GM23338 (cell line): ENCODE results near the gene C6orf120. TPM values are rescaled to one million over a fixed set of nuclear protein-coding genes. Genes with fewer than 3 reads are reported as not detected.

ENCODE experiments used
- CTCF ChIP-seq, 2 experiments: fragments of 200-600 bp in 1 of 2; sonication (generic) in 1 of 2; conservative IDR thresholded peaks; 2 replicates each; pipeline versions ENCODE4 v1.5.1 to v1.6.1; 2016 to 2017; ENCODE audit warnings: antibody characterized with exemption in 2 of 2, low read depth in 2 of 2, mild to moderate bottlenecking in 2 of 2, moderate library complexity in 1 of 2
- EZH2phosphoT487 ChIP-seq: fragments of 200-600 bp; sonication (generic); IDR thresholded peaks from one replicate; pipeline ENCODE4 v1.8.1; 2018; ENCODE audit warnings: antibody characterized with exemption; ENCODE audit not compliant: unreplicated experiment
- NANOG ChIP-seq: IDR thresholded peaks from 2 replicates; pipeline ENCODE4 v1.6.1; 2016; ENCODE audit warnings: antibody characterized with exemption, borderline replicate concordance
- REST ChIP-seq: IDR thresholded peaks from one replicate; pipeline ENCODE4 v1.6.1; 2018; ENCODE audit warnings: antibody characterized with exemption; ENCODE audit not compliant: unreplicated experiment
- STAT1 ChIP-seq: IDR thresholded peaks from one replicate; pipeline ENCODE4 v1.6.1; 2016; ENCODE audit warnings: antibody characterized with exemption; ENCODE audit not compliant: unreplicated experiment
- ZNF331 ChIP-seq: fragments of 250-450 bp; sonication (Bioruptor Pico); IDR thresholded peaks from 2 replicates; pipeline ENCODE4 v1.5.0; 2020; ENCODE audit warnings: low read depth, mild to moderate bottlenecking, moderate library complexity
- polyA plus RNA-seq: library from polyadenylated mRNA; unstranded; fragments of >200 nt; fragmentation: Nextera tagmentation; extraction: Ambion mirVana; gene quantifications from 2 replicates; pipeline ENCODE4 v1.2.1, GENCODE V29; 2016
- total RNA-seq: library from RNA; depleted of rRNA; stranded (reverse); fragments of >200 nt; shearing (Covaris generic); gene quantifications from 2 replicates; pipeline ENCODE4 v1.2.3, GENCODE V29; 2014
- TF ChIP-seq, protein P1 (sequence below): fragments of 250-450 bp; sonication (Bioruptor Pico); IDR thresholded peaks from 2 replicates; pipeline ENCODE4 v1.5.0; 2020; ENCODE audit warnings: mild to moderate bottlenecking, moderate library complexity

Gene C6orf120
- total and polyA plus RNA-seq, 2 experiments from 2014 or later: 18.8 to 57.3 TPM

DNA sequence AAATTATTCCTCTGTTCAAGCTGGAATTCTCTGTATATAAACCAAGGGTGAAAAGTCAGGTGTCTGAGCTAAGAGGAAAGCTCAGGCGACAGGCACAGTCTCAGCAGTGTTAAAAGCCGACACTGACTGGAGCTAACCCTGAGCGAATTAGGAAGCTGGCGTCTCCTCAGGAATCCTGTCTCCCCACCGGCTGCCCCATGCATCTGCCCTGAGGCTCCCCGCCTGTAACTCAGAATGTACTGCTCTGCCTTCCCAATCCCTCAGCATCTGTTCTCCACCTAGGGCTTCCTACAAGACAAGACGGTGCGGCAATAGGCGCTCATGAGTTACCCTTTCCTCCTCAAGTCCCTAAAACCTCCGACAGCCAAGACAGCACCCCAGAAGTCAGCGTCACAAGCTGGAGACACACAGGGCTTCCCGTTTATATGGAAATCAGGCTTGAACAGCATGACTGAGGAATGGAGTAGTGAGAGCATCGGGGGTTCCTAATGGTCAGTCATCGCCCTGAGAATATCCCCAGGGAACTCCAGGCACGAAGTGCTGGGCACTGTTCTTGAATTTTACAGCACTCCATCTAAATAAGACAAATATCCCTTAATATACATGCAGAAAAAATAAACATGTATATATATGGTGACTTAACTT is 33.6 kb upstream of the C6orf120 start (continued):
- TF ChIP-seq, protein P1, sequence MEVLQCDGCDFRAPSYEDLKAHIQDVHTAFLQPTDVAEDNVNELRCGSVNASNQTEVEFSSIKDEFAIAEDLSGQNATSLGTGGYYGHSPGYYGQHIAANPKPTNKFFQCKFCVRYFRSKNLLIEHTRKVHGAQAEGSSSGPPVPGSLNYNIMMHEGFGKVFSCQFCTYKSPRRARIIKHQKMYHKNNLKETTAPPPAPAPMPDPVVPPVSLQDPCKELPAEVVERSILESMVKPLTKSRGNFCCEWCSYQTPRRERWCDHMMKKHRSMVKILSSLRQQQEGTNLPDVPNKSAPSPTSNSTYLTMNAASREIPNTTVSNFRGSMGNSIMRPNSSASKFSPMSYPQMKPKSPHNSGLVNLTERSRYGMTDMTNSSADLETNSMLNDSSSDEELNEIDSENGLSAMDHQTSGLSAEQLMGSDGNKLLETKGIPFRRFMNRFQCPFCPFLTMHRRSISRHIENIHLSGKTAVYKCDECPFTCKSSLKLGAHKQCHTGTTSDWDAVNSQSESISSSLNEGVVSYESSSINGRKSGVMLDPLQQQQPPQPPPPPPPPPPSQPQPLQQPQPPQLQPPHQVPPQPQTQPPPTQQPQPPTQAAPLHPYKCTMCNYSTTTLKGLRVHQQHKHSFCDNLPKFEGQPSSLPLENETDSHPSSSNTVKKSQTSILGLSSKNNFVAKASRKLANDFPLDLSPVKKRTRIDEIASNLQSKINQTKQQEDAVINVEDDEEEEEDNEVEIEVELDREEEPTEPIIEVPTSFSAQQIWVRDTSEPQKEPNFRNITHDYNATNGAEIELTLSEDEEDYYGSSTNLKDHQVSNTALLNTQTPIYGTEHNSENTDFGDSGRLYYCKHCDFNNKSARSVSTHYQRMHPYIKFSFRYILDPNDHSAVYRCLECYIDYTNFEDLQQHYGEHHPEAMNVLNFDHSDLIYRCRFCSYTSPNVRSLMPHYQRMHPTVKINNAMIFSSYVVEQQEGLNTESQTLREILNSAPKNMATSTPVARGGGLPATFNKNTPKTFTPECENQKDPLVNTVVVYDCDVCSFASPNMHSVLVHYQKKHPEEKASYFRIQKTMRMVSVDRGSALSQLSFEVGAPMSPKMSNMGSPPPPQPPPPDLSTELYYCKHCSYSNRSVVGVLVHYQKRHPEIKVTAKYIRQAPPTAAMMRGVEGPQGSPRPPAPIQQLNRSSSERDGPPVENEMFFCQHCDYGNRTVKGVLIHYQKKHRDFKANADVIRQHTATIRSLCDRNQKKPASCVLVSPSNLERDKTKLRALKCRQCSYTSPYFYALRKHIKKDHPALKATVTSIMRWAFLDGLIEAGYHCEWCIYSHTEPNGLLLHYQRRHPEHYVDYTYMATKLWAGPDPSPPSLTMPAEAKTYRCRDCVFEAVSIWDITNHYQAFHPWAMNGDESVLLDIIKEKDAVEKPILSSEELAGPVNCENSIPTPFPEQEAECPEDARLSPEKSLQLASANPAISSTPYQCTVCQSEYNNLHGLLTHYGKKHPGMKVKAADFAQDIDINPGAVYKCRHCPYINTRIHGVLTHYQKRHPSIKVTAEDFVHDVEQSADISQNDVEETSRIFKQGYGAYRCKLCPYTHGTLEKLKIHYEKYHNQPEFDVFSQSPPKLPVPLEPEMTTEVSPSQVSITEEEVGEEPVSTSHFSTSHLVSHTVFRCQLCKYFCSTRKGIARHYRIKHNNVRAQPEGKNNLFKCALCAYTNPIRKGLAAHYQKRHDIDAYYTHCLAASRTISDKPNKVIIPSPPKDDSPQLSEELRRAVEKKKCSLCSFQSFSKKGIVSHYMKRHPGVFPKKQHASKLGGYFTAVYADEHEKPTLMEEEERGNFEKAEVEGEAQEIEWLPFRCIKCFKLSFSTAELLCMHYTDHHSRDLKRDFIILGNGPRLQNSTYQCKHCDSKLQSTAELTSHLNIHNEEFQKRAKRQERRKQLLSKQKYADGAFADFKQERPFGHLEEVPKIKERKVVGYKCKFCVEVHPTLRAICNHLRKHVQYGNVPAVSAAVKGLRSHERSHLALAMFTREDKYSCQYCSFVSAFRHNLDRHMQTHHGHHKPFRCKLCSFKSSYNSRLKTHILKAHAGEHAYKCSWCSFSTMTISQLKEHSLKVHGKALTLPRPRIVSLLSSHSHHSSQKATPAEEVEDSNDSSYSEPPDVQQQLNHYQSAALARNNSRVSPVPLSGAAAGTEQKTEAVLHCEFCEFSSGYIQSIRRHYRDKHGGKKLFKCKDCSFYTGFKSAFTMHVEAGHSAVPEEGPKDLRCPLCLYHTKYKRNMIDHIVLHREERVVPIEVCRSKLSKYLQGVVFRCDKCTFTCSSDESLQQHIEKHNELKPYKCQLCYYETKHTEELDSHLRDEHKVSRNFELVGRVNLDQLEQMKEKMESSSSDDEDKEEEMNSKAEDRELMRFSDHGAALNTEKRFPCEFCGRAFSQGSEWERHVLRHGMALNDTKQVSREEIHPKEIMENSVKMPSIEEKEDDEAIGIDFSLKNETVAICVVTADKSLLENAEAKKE: no peak
- TF ChIP-seq ZNF331 (CRISPR knock-in tag) (no peak), CTCF (conservative IDR thresholded peaks at IDR 0.05; ENCODE audit: low read depth in 2 of 2) (no peak), EZH2phosphoT487 (no peak), REST (no peak), NANOG (no peak), STAT1 (no peak)
